GM19397 (cell line): ENCODE data around the gene CNOT9.

Experiments used
- ATAC-seq: cut with Tn5 transposase; IDR thresholded peaks from one replicate; pipeline ENCODE4 v1.9.1; 2021; ENCODE audit warnings: mild to moderate bottlenecking, moderate library complexity; ENCODE audit not compliant: unreplicated experiment

Gene CNOT9

GRCh38 chr2:218577482-218578220, 9.0 kb downstream of the CNOT9 start:
- ATAC-seq: no peak

- no peak for ATAC-seq
These were observed 9.7 kb downstream of the CNOT9 start for GRCh38 chr2:218578272-218578877.

GRCh38 chr2:218582076-218582475, 13.4 kb downstream of the CNOT9 start:
- no peak for ATAC-seq

- no peak for ATAC-seq
These were observed 15.6 kb downstream of the CNOT9 start for GRCh38 chr2:218583983-218584850.

- ATAC-seq: no peak
These were observed 16.9 kb downstream of the CNOT9 start for GRCh38 chr2:218585541-218585940.

GRCh38 chr2:218605432-218605831, 36.8 kb downstream of the CNOT9 start:
- no peak for ATAC-seq

GRCh38 chr2:218607436-218608115, 38.9 kb downstream of the CNOT9 start, which contains the start of gene PLCD4:
PLCD4 (plus strand) TSS chr2:218607899; CDS start chr2:218615740, 7,841 bp downstream.
- ATAC-seq: no peak

GRCh38 chr2:218615868-218616315, 47.3 kb downstream of the CNOT9 start:
- ATAC-seq: no peak

- no peak for ATAC-seq
These were observed 49.6 kb downstream of the CNOT9 start for GRCh38 chr2:218618102-218618860.

- ATAC-seq: no peak
These were observed 52.4 kb downstream of the CNOT9 start for GRCh38 chr2:218621007-218621406.

- ATAC-seq: no peak
These were observed 54.1 kb downstream of the CNOT9 start for GRCh38 chr2:218622606-218623365.

- ATAC-seq: no peak
These were observed 54.7 kb downstream of the CNOT9 start for GRCh38 chr2:218623366-218623705.

GRCh38 chr2:218626369-218626768, 57.7 kb downstream of the CNOT9 start:
- ATAC-seq: no peak

- no peak for ATAC-seq
These were observed 59.3 kb downstream of the CNOT9 start for GRCh38 chr2:218627939-218628338.

- no peak for ATAC-seq
These were observed 63.2 kb downstream of the CNOT9 start for GRCh38 chr2:218631837-218632236.

- no peak for ATAC-seq
These were observed 67.1 kb downstream of the CNOT9 start for GRCh38 chr2:218635719-218636118.

GRCh38 chr2:218638372-218638771, 69.7 kb downstream of the CNOT9 start:
- ATAC-seq: no peak

- ATAC-seq: no peak
These were observed 73.5 kb downstream of the CNOT9 start for GRCh38 chr2:218642121-218642656.

GRCh38 chr2:218642786-218643185, 74.1 kb downstream of the CNOT9 start:
- ATAC-seq: no peak
